Astrocyte (in vitro differentiated cells and primary cell): ENCODE data around the gene YJU2. TPM values are rescaled to one million over a fixed set of nuclear protein-coding genes. Genes with fewer than 3 reads are reported as not detected.
"Not testable (repeated sequence)": the region's sequence is repeated elsewhere in the genome, so short reads cannot be mapped to it uniquely, and the experiment has no call there.

Source experiments
- DNase-seq: peaks from one replicate; pipeline ENCODE4 v3.0.0-alpha.2; 2010; ENCODE audit warnings: low read depth
- FAIRE-seq: peaks from 2 replicates; lab custom pipeline; 2011; peaks lifted over from hg19 to GRCh38; lab: Jason Lieb, UNC
- H2AFZ ChIP-seq: 2 replicates; pipeline ENCODE4 v1.6.0; 2012; ENCODE audit warnings: low read depth, low read length, inconsistent platforms
- H3K27ac ChIP-seq: 2 replicates; pipeline ENCODE4 v1.5.1; 2011; ENCODE audit warnings: low read depth, low read length, inconsistent platforms
- H3K27me3 ChIP-seq: 2 replicates; pipeline ENCODE4 v1.6.0; 2011; ENCODE audit warnings: low read length, inconsistent platforms; ENCODE audit not compliant: insufficient read depth
- H3K36me3 ChIP-seq: 2 replicates; pipeline ENCODE4 v1.5.1; 2011; ENCODE audit warnings: low read length, inconsistent platforms; ENCODE audit not compliant: insufficient read depth
- H3K4me1 ChIP-seq: 2 replicates; pipeline ENCODE4 v1.5.1; 2011; ENCODE audit warnings: low read length, inconsistent platforms; ENCODE audit not compliant: insufficient read depth
- H3K4me2 ChIP-seq: 2 replicates; pipeline ENCODE4 v1.6.0; 2012; ENCODE audit warnings: low read length, inconsistent platforms
- H3K4me3 ChIP-seq: 2 replicates; pipeline ENCODE4 v1.5.1; 2011; ENCODE audit warnings: low read depth, mild to moderate bottlenecking, low read length, inconsistent platforms; ENCODE audit not compliant: insufficient read depth
- H3K79me2 ChIP-seq: 2 replicates; pipeline ENCODE4 v1.6.0; 2012; ENCODE audit warnings: mild to moderate bottlenecking, low read length, inconsistent platforms; ENCODE audit not compliant: insufficient read depth
- H3K9ac ChIP-seq: 2 replicates; pipeline ENCODE4 v1.6.0; 2012; ENCODE audit warnings: mild to moderate bottlenecking, low read length, inconsistent platforms
- H3K9me3 ChIP-seq: 2 replicates; pipeline ENCODE4 v1.5.1; 2012; ENCODE audit warnings: low read depth, mild to moderate bottlenecking, low read length, inconsistent platforms; ENCODE audit not compliant: insufficient read depth
- H4K20me1 ChIP-seq: 2 replicates; pipeline ENCODE4 v1.6.0; 2012; ENCODE audit warnings: low read length, inconsistent platforms; ENCODE audit not compliant: insufficient read depth
- H3K27ac Mint-ChIP-seq: one replicate; pipeline ENCODE4 v1.8.0; 2021; ENCODE audit warnings: mild to moderate bottlenecking, mixed read lengths; ENCODE audit not compliant: unreplicated experiment
- H3K27me3 Mint-ChIP-seq: one replicate; pipeline ENCODE4 v1.8.0; 2021; ENCODE audit warnings: low read depth, mixed read lengths; ENCODE audit not compliant: unreplicated experiment
- H3K36me3 Mint-ChIP-seq: one replicate; pipeline ENCODE4 v1.8.0; 2021; ENCODE audit warnings: low read depth, mixed read lengths; ENCODE audit not compliant: unreplicated experiment
- H3K4me1 Mint-ChIP-seq: one replicate; pipeline ENCODE4 v1.8.0; 2021; ENCODE audit warnings: low read depth, mixed read lengths; ENCODE audit not compliant: unreplicated experiment
- H3K4me3 Mint-ChIP-seq: one replicate; pipeline ENCODE4 v1.8.0; 2021; ENCODE audit warnings: mild to moderate bottlenecking, moderate library complexity, mixed read lengths; ENCODE audit not compliant: unreplicated experiment
- H3K9me3 Mint-ChIP-seq: one replicate; pipeline ENCODE4 v1.8.0; 2021; ENCODE audit warnings: mild to moderate bottlenecking, mixed read lengths; ENCODE audit not compliant: unreplicated experiment
- EZH2 ChIP-seq: IDR thresholded peaks from 2 replicates; pipeline ENCODE4 v1.6.1; 2012; ENCODE audit warnings: mild to moderate bottlenecking, low read length, inconsistent platforms; ENCODE audit not compliant: insufficient read depth
- total RNA-seq: library from RNA; stranded (reverse); gene quantifications from 2 replicates; pipeline ENCODE4 v1.2.1, GENCODE V29; 2021
- TF ChIP-seq, protein P1 (sequence below): IDR thresholded peaks from 2 replicates; pipeline ENCODE4 v1.5.1; 2011; ENCODE audit warnings: low read depth, mild to moderate bottlenecking, inconsistent platforms, low read length, moderate library complexity; ENCODE audit not compliant: insufficient read depth

YJU2 gene
- total RNA-seq, 1 donor from 2014 or later: 14.0 TPM

DNA sequence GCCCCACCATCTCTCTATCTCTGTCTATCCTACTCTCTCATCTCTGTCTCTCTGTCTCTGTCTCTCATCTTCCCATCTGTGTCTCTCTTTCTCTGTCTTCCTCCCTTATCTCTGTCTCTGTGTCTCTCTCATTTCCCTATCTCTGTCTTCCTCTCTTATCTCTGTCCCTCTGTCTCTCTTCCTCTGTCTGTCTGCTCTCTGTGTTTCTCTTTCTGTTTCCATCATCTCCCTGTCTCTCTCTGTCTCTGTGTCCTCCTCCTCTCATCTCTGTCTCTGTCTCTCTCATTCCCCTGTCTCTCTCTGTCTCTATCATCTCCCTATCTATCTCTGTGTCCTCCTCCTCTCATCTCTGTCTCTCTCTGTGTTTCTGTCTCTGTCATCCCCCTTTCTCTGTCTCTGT is 19.1 kb upstream of the YJU2 start:
- Mint-ChIP-seq H3K36me3 (no peaks in the 10 kb centered on the region), H3K4me1 (peaks cover 2% of the 10 kb centered on the region), H3K9me3 (no peaks in the 10 kb centered on the region), H3K4me3 (no peak overlapping the region), H3K27me3 (no peaks in the 10 kb centered on the region), H3K27ac (no peak overlapping the region)
- DNase-seq: no peak
- Histone ChIP-seq H3K4me2 (no peak overlapping the region), H3K9ac (no peak overlapping the region), H3K4me3 (no peak overlapping the region), H3K9me3 (no peaks in the 10 kb centered on the region), H3K36me3 (no peaks in the 10 kb centered on the region), H3K27me3 (peaks cover 7% of the 10 kb centered on the region), H3K27ac (no peak overlapping the region), H3K79me2 (no peaks in the 10 kb centered on the region), H2AFZ (no peak overlapping the region), H3K4me1 (peaks cover 13% of the 10 kb centered on the region), H4K20me1 (no peaks in the 10 kb centered on the region)
- no peak for FAIRE-seq
- TF ChIP-seq, protein P1, sequence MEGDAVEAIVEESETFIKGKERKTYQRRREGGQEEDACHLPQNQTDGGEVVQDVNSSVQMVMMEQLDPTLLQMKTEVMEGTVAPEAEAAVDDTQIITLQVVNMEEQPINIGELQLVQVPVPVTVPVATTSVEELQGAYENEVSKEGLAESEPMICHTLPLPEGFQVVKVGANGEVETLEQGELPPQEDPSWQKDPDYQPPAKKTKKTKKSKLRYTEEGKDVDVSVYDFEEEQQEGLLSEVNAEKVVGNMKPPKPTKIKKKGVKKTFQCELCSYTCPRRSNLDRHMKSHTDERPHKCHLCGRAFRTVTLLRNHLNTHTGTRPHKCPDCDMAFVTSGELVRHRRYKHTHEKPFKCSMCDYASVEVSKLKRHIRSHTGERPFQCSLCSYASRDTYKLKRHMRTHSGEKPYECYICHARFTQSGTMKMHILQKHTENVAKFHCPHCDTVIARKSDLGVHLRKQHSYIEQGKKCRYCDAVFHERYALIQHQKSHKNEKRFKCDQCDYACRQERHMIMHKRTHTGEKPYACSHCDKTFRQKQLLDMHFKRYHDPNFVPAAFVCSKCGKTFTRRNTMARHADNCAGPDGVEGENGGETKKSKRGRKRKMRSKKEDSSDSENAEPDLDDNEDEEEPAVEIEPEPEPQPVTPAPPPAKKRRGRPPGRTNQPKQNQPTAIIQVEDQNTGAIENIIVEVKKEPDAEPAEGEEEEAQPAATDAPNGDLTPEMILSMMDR: no peak
- TF ChIP-seq EZH2: no peak

GRCh38 chr19:4228765-4229178 is 18.1 kb upstream of the YJU2 start:
- H3K4me3 ChIP-seq: no peak overlapping the region
- peak overlapping the region; percentile 74 for H2AFZ ChIP-seq
- no peaks in the 10 kb centered on the region for H3K9me3 ChIP-seq
- Mint-ChIP-seq H3K27me3 (no peaks in the 10 kb centered on the region), H3K4me1 (peaks cover 2% of the 10 kb centered on the region), H3K4me3 (no peak overlapping the region), H3K36me3 (no peaks in the 10 kb centered on the region), H3K27ac (no peak overlapping the region), H3K9me3 (no peaks in the 10 kb centered on the region)
- H3K4me1 ChIP-seq: peaks cover 13% of the 10 kb centered on the region
- DNase-seq (no peak), FAIRE-seq (no peak)
- no peak overlapping the region for H3K27ac ChIP-seq
- peak overlapping the region; percentile 56 for H3K9ac ChIP-seq
- TF ChIP-seq EZH2: no peak
- TF ChIP-seq, protein P1: no peak
- H3K79me2 ChIP-seq: no peaks in the 10 kb centered on the region
- no peaks in the 10 kb centered on the region for H3K36me3 ChIP-seq
- peaks cover 7% of the 10 kb centered on the region for H3K27me3 ChIP-seq
- peak overlapping the region; percentile 81 for H3K4me2 ChIP-seq
- H4K20me1 ChIP-seq: no peaks in the 10 kb centered on the region

- Histone ChIP-seq H3K4me2 (peak within 1 kb of the TSS; percentile 81), H3K4me3 (no peak within 1 kb of the TSS), H3K9ac (peak within 1 kb of the TSS; percentile 56), H4K20me1 (no peaks in the 10 kb centered on the region), H2AFZ (peak within 1 kb of the TSS; percentile 74), H3K79me2 (no peaks in the 10 kb centered on the region), H3K36me3 (no peaks in the 10 kb centered on the region), H3K27ac (no peak within 1 kb of the TSS), H3K9me3 (no peaks in the 10 kb centered on the region), H3K4me1 (peaks cover 13% of the 10 kb centered on the region), H3K27me3 (peaks cover 7% of the 10 kb centered on the region)
- FAIRE-seq (no peak), DNase-seq (peak; percentile 46)
- H3K27ac Mint-ChIP-seq: no peak within 1 kb of the TSS
- TF ChIP-seq EZH2: no peak
- TF ChIP-seq, protein P1: no peak
- H3K4me3 Mint-ChIP-seq: no peak within 1 kb of the TSS
- no peaks in the 10 kb centered on the region for H3K36me3 Mint-ChIP-seq
- H3K9me3 Mint-ChIP-seq: peaks cover 2% of the 10 kb centered on the region
- H3K27me3 Mint-ChIP-seq: no peaks in the 10 kb centered on the region
- peaks cover 2% of the 10 kb centered on the region for H3K4me1 Mint-ChIP-seq
Observed at GRCh38 chr19:4229179-4229931, 17.5 kb upstream of the YJU2 start, which contains the start of gene EBI3. TSS of gene EBI3 (plus strand) at chr19:4229523. CDS start at chr19:4229551, 28 bp downstream.

DNA sequence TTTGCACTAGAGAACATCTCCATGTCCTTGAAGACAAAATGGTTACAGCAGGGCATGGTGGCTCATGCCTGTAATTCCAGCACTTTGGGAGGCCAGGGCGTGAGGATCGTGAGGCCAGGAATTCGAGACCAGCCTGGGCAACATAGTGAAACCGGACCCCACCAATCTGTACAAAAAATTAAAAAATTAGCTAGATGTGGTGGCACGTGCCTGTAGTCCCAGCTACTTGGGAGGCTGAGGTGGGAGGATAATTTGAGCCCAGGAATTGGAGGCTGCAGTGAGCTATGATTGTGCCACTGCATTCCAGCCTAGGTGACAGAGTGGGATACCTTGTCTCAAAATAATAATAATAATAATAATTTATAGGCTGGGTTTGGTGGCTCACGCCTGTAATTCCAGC is 16.6 kb upstream of the YJU2 start:
- not testable (repeated sequence) for H3K9me3 ChIP-seq, DNase-seq, H3K27ac Mint-ChIP-seq

More for the DNA sequence above, 16.6 kb upstream of the YJU2 start:
- not testable (repeated sequence) for H4K20me1 ChIP-seq, H3K27me3 ChIP-seq, H3K36me3 Mint-ChIP-seq, H3K4me3 ChIP-seq, H3K9ac ChIP-seq, H3K79me2 ChIP-seq, H3K4me1 Mint-ChIP-seq, H3K9me3 Mint-ChIP-seq, H3K36me3 ChIP-seq, H3K27ac ChIP-seq, H3K27me3 Mint-ChIP-seq, H3K4me2 ChIP-seq, H2AFZ ChIP-seq, FAIRE-seq, H3K4me3 Mint-ChIP-seq
- peaks cover 13% of the 10 kb centered on the region for H3K4me1 ChIP-seq
